ENCODE data around the gene RAB40AL.
"Not testable (repeated sequence)": the region's sequence is repeated elsewhere in the genome, so short reads cannot be mapped to it uniquely, and the experiment has no call there.

The RAB40AL gene

GRCh38 chrX:102936972-102937371, at the start of gene RAB40AL:
Gene RAB40AL (plus strand): TSS chrX:102937272. CDS start chrX:102937319, 47 bp downstream.
- not testable (repeated sequence) for DNase-seq (ENCODE audit: low spot score)

- DNase-seq (ENCODE audit: low spot score), result no peak
Measured at GRCh38 chrX:102887687-102888086, 49.4 kb upstream of the RAB40AL start.

- no peak for DNase-seq (ENCODE audit: low spot score)
Measured at GRCh38 chrX:102892103-102892502, 45.0 kb upstream of the RAB40AL start.

- no peak for DNase-seq (ENCODE audit: low spot score)
Measured at GRCh38 chrX:102899940-102900916, 36.8 kb upstream of the RAB40AL start.

GRCh38 chrX:102902355-102902754, 34.7 kb upstream of the RAB40AL start:
- DNase-seq (ENCODE audit: low spot score), result no peak

- no peak for DNase-seq (ENCODE audit: low spot score)
Measured at GRCh38 chrX:102930990-102931756, 5.9 kb upstream of the RAB40AL start.

GRCh38 chrX:102934624-102935023, 2.4 kb upstream of the RAB40AL start:
- DNase-seq (ENCODE audit: low spot score), result no peak

GRCh38 chrX:102950908-102951866, 14.1 kb downstream of the RAB40AL start:
- DNase-seq (ENCODE audit: low spot score), result no peak

GRCh38 chrX:102957751-102958150, 20.7 kb downstream of the RAB40AL start:
- DNase-seq (ENCODE audit: low spot score), result no peak

- no peak for DNase-seq (ENCODE audit: low spot score)
Measured at GRCh38 chrX:102958794-102959193, 21.7 kb downstream of the RAB40AL start.

GRCh38 chrX:102959471-102959870, 22.4 kb downstream of the RAB40AL start:
- no peak for DNase-seq (ENCODE audit: low spot score)

GRCh38 chrX:102963955-102964354, 26.9 kb downstream of the RAB40AL start:
- no peak for DNase-seq (ENCODE audit: low spot score)

GRCh38 chrX:102964940-102965339, 27.9 kb downstream of the RAB40AL start:
- no peak for DNase-seq (ENCODE audit: low spot score)

GRCh38 chrX:102966701-102967100, 29.6 kb downstream of the RAB40AL start:
- DNase-seq (ENCODE audit: low spot score), result no peak

- no peak for DNase-seq (ENCODE audit: low spot score)
Measured at GRCh38 chrX:102968216-102968615, 31.1 kb downstream of the RAB40AL start.

- DNase-seq (ENCODE audit: low spot score), result not testable (repeated sequence)
Measured at GRCh38 chrX:102971536-102971935, 34.5 kb downstream of the RAB40AL start.

- no peak for DNase-seq (ENCODE audit: low spot score)
Measured at GRCh38 chrX:102975016-102975415, 37.9 kb downstream of the RAB40AL start.

- DNase-seq (ENCODE audit: low spot score), result no peak
Measured at GRCh38 chrX:102976286-102976685, 39.2 kb downstream of the RAB40AL start.

- DNase-seq (ENCODE audit: low spot score), result no peak
Measured at GRCh38 chrX:102976793-102977495, 39.9 kb downstream of the RAB40AL start.

GRCh38 chrX:102978594-102978993, 41.5 kb downstream of the RAB40AL start:
- no peak for DNase-seq (ENCODE audit: low spot score)

- no peak for DNase-seq (ENCODE audit: low spot score)
Measured at GRCh38 chrX:102979536-102979935, 42.5 kb downstream of the RAB40AL start.

Measured in left forelimb (tissue), 1 donor.